CD4-positive, alpha-beta T cell treated with Interleukin-17A for 1 hour (primary cell): ENCODE results near the gene AOX1.
"Not testable (repeated sequence)": the region's sequence is repeated elsewhere in the genome, so short reads cannot be mapped to it uniquely, and the experiment has no call there.

Experiments used
- DNase-seq: peaks from one replicate; pipeline ENCODE4 v3.0.0-alpha.2; 2020

AOX1 gene

GRCh38 chr2:200603972-200604371, 18.2 kb downstream of the AOX1 start:
- no peak for DNase-seq

GRCh38 chr2:200604571-200605255, 18.9 kb downstream of the AOX1 start:
- DNase-seq, result no peak

GRCh38 chr2:200608341-200609027, 22.7 kb downstream of the AOX1 start:
- no peak for DNase-seq

GRCh38 chr2:200609028-200609614, 23.3 kb downstream of the AOX1 start:
- DNase-seq, result no peak

GRCh38 chr2:200610217-200610616, 24.4 kb downstream of the AOX1 start:
- not testable (repeated sequence) for DNase-seq

- DNase-seq, result no peak
Observed at GRCh38 chr2:200613692-200614091, 27.9 kb downstream of the AOX1 start.

GRCh38 chr2:200614249-200614648, 28.4 kb downstream of the AOX1 start:
- DNase-seq, result no peak

- DNase-seq, result no peak
Observed at GRCh38 chr2:200615247-200615646, 29.4 kb downstream of the AOX1 start.

- DNase-seq, result no peak
Observed at GRCh38 chr2:200616193-200616592, 30.4 kb downstream of the AOX1 start.

- no peak for DNase-seq
Observed at GRCh38 chr2:200616656-200617055, 30.8 kb downstream of the AOX1 start.

GRCh38 chr2:200617156-200618053, 31.6 kb downstream of the AOX1 start:
- DNase-seq, result no peak

- no peak for DNase-seq
Observed at GRCh38 chr2:200618054-200618419, 32.2 kb downstream of the AOX1 start.

- DNase-seq, result no peak
Observed at GRCh38 chr2:200618590-200619021, 32.8 kb downstream of the AOX1 start.

- DNase-seq, result no peak
Observed at GRCh38 chr2:200619279-200619678, 33.5 kb downstream of the AOX1 start.

GRCh38 chr2:200620606-200621390, 35.0 kb downstream of the AOX1 start:
- no peak for DNase-seq

- DNase-seq, result no peak
Observed at GRCh38 chr2:200622106-200622505, 36.3 kb downstream of the AOX1 start.

GRCh38 chr2:200624026-200624425, 38.2 kb downstream of the AOX1 start:
- DNase-seq, result no peak

GRCh38 chr2:200624658-200625057, 38.8 kb downstream of the AOX1 start:
- no peak for DNase-seq

GRCh38 chr2:200625282-200625681, 39.5 kb downstream of the AOX1 start:
- no peak for DNase-seq

- no peak for DNase-seq
Observed at GRCh38 chr2:200625958-200626363, 40.1 kb downstream of the AOX1 start.

- no peak for DNase-seq
Observed at GRCh38 chr2:200627110-200627770, 41.4 kb downstream of the AOX1 start.

- not testable (repeated sequence) for DNase-seq
Observed at GRCh38 chr2:200628461-200628860, 42.6 kb downstream of the AOX1 start.
